HTERT RPE-1 (cell line): Measurements from ENCODE around the gene LSM14B.
"Not testable (repeated sequence)": the region's sequence is repeated elsewhere in the genome, so short reads cannot be mapped to it uniquely, and the experiment has no call there.

Source experiments
- in situ Hi-C: fragments of 300-500 bp; cut with MboI; formaldehyde crosslinking; loops from 4 replicates; pipeline ENCODE4 v1.14.3; 2020; ENCODE audit warnings: low sequenced_read_pairs

The LSM14B gene

GRCh38 chr20:62143957-62144825, 21.9 kb downstream of the LSM14B start:
- in situ Hi-C loops = no loop called here

- in situ Hi-C loops = no loop called here
Measured at GRCh38 chr20:62145688-62146018, 23.4 kb downstream of the LSM14B start.

GRCh38 chr20:62146019-62146755, 23.9 kb downstream of the LSM14B start:
- in situ Hi-C loops = no loop called here

GRCh38 chr20:62147125-62147524, 24.9 kb downstream of the LSM14B start:
- in situ Hi-C loops = no loop called here

GRCh38 chr20:62147528-62147927, 25.3 kb downstream of the LSM14B start:
- in situ Hi-C loops = no loop called here

GRCh38 chr20:62148383-62148782, 26.1 kb downstream of the LSM14B start:
- in situ Hi-C loops = not testable (repeated sequence)

GRCh38 chr20:62148908-62149314, 26.6 kb downstream of the LSM14B start:
- in situ Hi-C loops = no loop called here

GRCh38 chr20:62149532-62150309, 27.4 kb downstream of the LSM14B start:
- in situ Hi-C loops = no loop called here

GRCh38 chr20:62150310-62150575, 28.0 kb downstream of the LSM14B start:
- in situ Hi-C loops = no loop called here

- in situ Hi-C loops = no loop called here
Measured at GRCh38 chr20:62151225-62151624, 28.9 kb downstream of the LSM14B start.

GRCh38 chr20:62151835-62152364, 29.6 kb downstream of the LSM14B start:
- in situ Hi-C loops = no loop called here

GRCh38 chr20:62155428-62156253, 33.4 kb downstream of the LSM14B start:
- in situ Hi-C loops = no loop called here

GRCh38 chr20:62156254-62156556, 33.9 kb downstream of the LSM14B start:
- in situ Hi-C loops = no loop called here

GRCh38 chr20:62156592-62157386, 34.5 kb downstream of the LSM14B start:
- in situ Hi-C loops = no loop called here

GRCh38 chr20:62157387-62158087, 35.3 kb downstream of the LSM14B start:
- in situ Hi-C loops = no loop called here

- in situ Hi-C loops = no loop called here
Measured at GRCh38 chr20:62158088-62158400, 35.8 kb downstream of the LSM14B start.

GRCh38 chr20:62158541-62158940, 36.3 kb downstream of the LSM14B start:
- in situ Hi-C loops = no loop called here

GRCh38 chr20:62159052-62159451, 36.8 kb downstream of the LSM14B start:
- in situ Hi-C loops = no loop called here

- in situ Hi-C loops = no loop called here
Measured at GRCh38 chr20:62159839-62160238, 37.6 kb downstream of the LSM14B start.

GRCh38 chr20:62160253-62160652, 38.0 kb downstream of the LSM14B start:
- in situ Hi-C loops = no loop called here
